ENCODE measurements around the gene OTULIN. TPM values are rescaled to one million over a fixed set of nuclear protein-coding genes. Genes with fewer than 3 reads are reported as not detected.
A peak's percentile ranks its signal among the peaks of the same experiment; 100 is the strongest.

The OTULIN gene
- total and polyA plus RNA-seq, 2 of the 13 experiments (the other 11 are each of a cell fraction or from before 2014, with no cell fraction given), result 7.0 to 34.8 TPM

GRCh38 chr5:14664270-14665100 lies at the start of gene OTULIN (continued):
- TF ChIP-seq CBX2 (IDR thresholded peaks at IDR 0.05; ENCODE audit: low read depth, low read length) (no peak), CBX2 (CRISPR knock-in tag; IDR thresholded peaks at IDR 0.05; ENCODE audit: low read depth) (no peak), GABPA (IDR thresholded peaks at IDR 0.05; ENCODE audit: low read depth, low read length) (peak; percentile 21; the same call in 1 of the 2 replicates), GABPA (CRISPR knock-in tag; IDR thresholded peaks at IDR 0.05; ENCODE audit: low read depth) (peak; percentile 45; the same call in 1 of the 2 replicates), ZNF326 (CRISPR knock-in tag; IDR thresholded peaks at IDR 0.05; ENCODE audit: borderline replicate concordance) (no peak), MTA1 (CRISPR knock-in tag; IDR thresholded peaks at IDR 0.05; ENCODE audit: borderline replicate concordance) (peak; percentile 72; the same call in 1 of the 2 replicates), ZBTB8A (CRISPR knock-in tag; IDR thresholded peaks at IDR 0.05; ENCODE audit: borderline replicate concordance, low read depth) (no peak; the same call in 1 of the 2 replicates), CBFB (CRISPR knock-in tag; IDR thresholded peaks at IDR 0.05) (peak; percentile 74), ZNF546 (CRISPR knock-in tag; conservative IDR thresholded peaks at IDR 0.05) (peak; percentile 72; the same call in 1 of the 2 replicates), TBX2 (CRISPR knock-in tag; IDR thresholded peaks at IDR 0.05; ENCODE audit: borderline replicate concordance) (peak; percentile 89), MNT (IDR thresholded peaks at IDR 0.05) (0 out of 2 replicates have a peak, but pooled peaks have one; percentile 6), EZH2 (conservative IDR thresholded peaks at IDR 0.05; ENCODE audit: low read depth, low read length) (no peak), ZNF792 (CRISPR knock-in tag; IDR thresholded peaks at IDR 0.05) (peak; percentile 76; the same call in 1 of the 2 replicates), ZKSCAN8 (CRISPR knock-in tag; IDR thresholded peaks at IDR 0.05; ENCODE audit: borderline replicate concordance) (no peak), CEBPG (CRISPR knock-in tag; IDR thresholded peaks at IDR 0.05) (no peak), AGO1 (IDR thresholded peaks at IDR 0.05; ENCODE audit: low read depth, low read length, poor library complexity, severe bottlenecking) (peak; percentile 78), ZFP62 (CRISPR knock-in tag; IDR thresholded peaks at IDR 0.05) (no peak), ZNF354B (CRISPR knock-in tag; IDR thresholded peaks at IDR 0.05) (no peak), ZBTB4 (CRISPR knock-in tag; IDR thresholded peaks at IDR 0.05; ENCODE audit: borderline replicate concordance) (peak; percentile 61; the same call in 1 of the 2 replicates), RNF219 (CRISPR knock-in tag; IDR thresholded peaks at IDR 0.05) (no peak), GTF3A (CRISPR knock-in tag; conservative IDR thresholded peaks at IDR 0.05) (no peak), KDM1A (CRISPR knock-in tag; IDR thresholded peaks at IDR 0.05) (no peak), BATF2 (CRISPR knock-in tag; IDR thresholded peaks at IDR 0.05) (peak; percentile 68; the same call in 1 of the 2 replicates)

Measured in HepG2 (cell line).